DOHH2 (cell line): ENCODE data around the gene SDR9C7.
"Not testable (repeated sequence)": the region's sequence is repeated elsewhere in the genome, so short reads cannot be mapped to it uniquely, and the experiment has no call there.

ENCODE experiments used
- H3F3A ChIP-seq: fragments of 200-600 bp; sonication (generic), shearing (Covaris generic); 2 replicates; pipeline ENCODE4 v1.6.0; 2016; ENCODE audit warnings: antibody characterized with exemption, mild to moderate bottlenecking; ENCODE audit not compliant: control insufficient read depth, insufficient read depth
- H3K27ac ChIP-seq: fragments of 200-600 bp; sonication (generic); 2 replicates; pipeline ENCODE4 v1.5.1; 2014; ENCODE audit warnings: low read depth, mild to moderate bottlenecking, low read length, moderate library complexity
- H3K27me3 ChIP-seq: fragments of 200-600 bp; sonication (generic); 2 replicates; pipeline ENCODE4 v1.6.1; 2014; ENCODE audit warnings: mild to moderate bottlenecking, low read length, mixed read lengths; ENCODE audit not compliant: control insufficient read depth
- H3K36me3 ChIP-seq: fragments of 200-600 bp; sonication (generic); 2 replicates; pipeline ENCODE4 v1.6.1; 2014; ENCODE audit warnings: mild to moderate bottlenecking, low read length, moderate library complexity, mixed read lengths; ENCODE audit not compliant: control insufficient read depth
- H3K4me1 ChIP-seq: fragments of 200-600 bp; sonication (generic); 2 replicates; pipeline ENCODE4 v1.6.1; 2014; ENCODE audit warnings: mild to moderate bottlenecking, low read length, mixed read lengths; ENCODE audit not compliant: control insufficient read depth
- H3K4me2 ChIP-seq: fragments of 200-600 bp; sonication (generic); 2 replicates; pipeline ENCODE4 v1.6.0; 2014; ENCODE audit warnings: mild to moderate bottlenecking, low read length, moderate library complexity
- H3K4me3 ChIP-seq: fragments of 200-600 bp; sonication (generic); 2 replicates; pipeline ENCODE4 v1.5.1; 2014; ENCODE audit warnings: mild to moderate bottlenecking, low read length, mixed read lengths
- H3K79me2 ChIP-seq: fragments of 200-600 bp; sonication (generic); 2 replicates; pipeline ENCODE4 v1.6.1; 2014; ENCODE audit warnings: mild to moderate bottlenecking, low read length, mixed read lengths; ENCODE audit not compliant: control insufficient read depth
- H3K9me2 ChIP-seq: fragments of 200-600 bp; sonication (generic); replicated peaks from 2 replicates; pipeline ENCODE4 v1.6.1; 2014; ENCODE audit warnings: mild to moderate bottlenecking, low read length, mixed read lengths; ENCODE audit not compliant: control insufficient read depth
- H3K9me3 ChIP-seq: fragments of 200-600 bp; sonication (generic); 2 replicates; pipeline ENCODE4 v1.6.1; 2014; ENCODE audit warnings: antibody characterized with exemption, low read length, mixed read lengths; ENCODE audit not compliant: control insufficient read depth, insufficient read depth
- H4K20me1 ChIP-seq: fragments of 200-600 bp; sonication (generic); 2 replicates; pipeline ENCODE4 v1.6.0; 2014; ENCODE audit warnings: low read depth, mild to moderate bottlenecking, antibody characterized with exemption, low read length, moderate library complexity; ENCODE audit not compliant: control insufficient read depth, insufficient read depth
- EZH2phosphoT487 ChIP-seq: fragments of 200-600 bp; sonication (generic); IDR thresholded peaks from 2 replicates; pipeline ENCODE4 v1.6.1; 2017; ENCODE audit warnings: borderline replicate concordance, mild to moderate bottlenecking, antibody characterized with exemption, low read length, moderate library complexity, mixed read lengths
- TF ChIP-seq, protein P1 (sequence below): fragments of 200-600 bp; sonication (generic); IDR thresholded peaks from one replicate; pipeline ENCODE4 v1.5.1; 2014; ENCODE audit warnings: antibody characterized with exemption, mild to moderate bottlenecking, low read depth, low read length; ENCODE audit not compliant: poor library complexity, severe bottlenecking

The SDR9C7 gene

DNA sequence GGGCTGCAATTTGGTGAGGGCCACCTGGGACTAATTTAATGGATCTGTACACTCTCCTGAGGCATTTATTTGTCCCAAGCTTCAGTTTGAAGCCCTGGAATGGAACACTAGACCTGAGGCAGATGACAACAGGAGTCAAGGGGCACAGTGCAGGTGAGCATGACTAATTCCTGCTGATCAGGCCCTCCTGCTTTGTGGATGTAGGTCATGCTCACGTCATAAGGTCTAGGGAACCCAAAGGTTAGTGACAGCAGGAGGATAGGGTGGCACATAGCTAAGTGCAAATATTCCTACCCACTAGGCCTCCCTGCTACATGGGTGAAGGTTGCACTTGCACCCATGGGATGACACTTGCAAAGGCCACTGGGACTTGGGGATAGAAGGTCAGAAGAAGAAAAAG lies 30.8 kb downstream of the SDR9C7 start:
- Histone ChIP-seq H3K4me1 (no peaks in the 10 kb centered on the region), H3K79me2 (no peaks in the 10 kb centered on the region), H4K20me1 (no peaks in the 10 kb centered on the region), H3K9me3 (peaks cover 23% of the 10 kb centered on the region; the same call in 1 of the 2 replicates), H3K9me2 (no peaks in the 10 kb centered on the region), H3K4me2 (no peak overlapping the region), H3F3A (no peaks in the 10 kb centered on the region), H3K36me3 (no peaks in the 10 kb centered on the region), H3K27ac (no peak overlapping the region), H3K27me3 (no peaks in the 10 kb centered on the region), H3K4me3 (no peak overlapping the region)
- TF ChIP-seq, protein P1, sequence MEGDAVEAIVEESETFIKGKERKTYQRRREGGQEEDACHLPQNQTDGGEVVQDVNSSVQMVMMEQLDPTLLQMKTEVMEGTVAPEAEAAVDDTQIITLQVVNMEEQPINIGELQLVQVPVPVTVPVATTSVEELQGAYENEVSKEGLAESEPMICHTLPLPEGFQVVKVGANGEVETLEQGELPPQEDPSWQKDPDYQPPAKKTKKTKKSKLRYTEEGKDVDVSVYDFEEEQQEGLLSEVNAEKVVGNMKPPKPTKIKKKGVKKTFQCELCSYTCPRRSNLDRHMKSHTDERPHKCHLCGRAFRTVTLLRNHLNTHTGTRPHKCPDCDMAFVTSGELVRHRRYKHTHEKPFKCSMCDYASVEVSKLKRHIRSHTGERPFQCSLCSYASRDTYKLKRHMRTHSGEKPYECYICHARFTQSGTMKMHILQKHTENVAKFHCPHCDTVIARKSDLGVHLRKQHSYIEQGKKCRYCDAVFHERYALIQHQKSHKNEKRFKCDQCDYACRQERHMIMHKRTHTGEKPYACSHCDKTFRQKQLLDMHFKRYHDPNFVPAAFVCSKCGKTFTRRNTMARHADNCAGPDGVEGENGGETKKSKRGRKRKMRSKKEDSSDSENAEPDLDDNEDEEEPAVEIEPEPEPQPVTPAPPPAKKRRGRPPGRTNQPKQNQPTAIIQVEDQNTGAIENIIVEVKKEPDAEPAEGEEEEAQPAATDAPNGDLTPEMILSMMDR: no peak
- TF ChIP-seq EZH2phosphoT487: no peak

- H3K27ac ChIP-seq: not testable (repeated sequence)
Measured at GRCh38 chr12:56901313-56901712, 32.9 kb downstream of the SDR9C7 start.

GRCh38 chr12:56900583-56900982 lies 33.6 kb downstream of the SDR9C7 start:
- no peak overlapping the region for H3K27ac ChIP-seq
- H3K9me3 ChIP-seq: peaks cover 23% of the 10 kb centered on the region; the same call in 1 of the 2 replicates
- H3K4me1 ChIP-seq: no peaks in the 10 kb centered on the region
- H3K4me3 ChIP-seq: no peak overlapping the region
- no peak overlapping the region for H3K4me2 ChIP-seq
- no peak for TF ChIP-seq EZH2phosphoT487
- TF ChIP-seq, protein P1: no peak
- no peaks in the 10 kb centered on the region for H3K36me3 ChIP-seq
- no peaks in the 10 kb centered on the region for H3K79me2 ChIP-seq
- H3K27me3 ChIP-seq: no peaks in the 10 kb centered on the region
- H3F3A ChIP-seq: no peaks in the 10 kb centered on the region
- no peaks in the 10 kb centered on the region for H4K20me1 ChIP-seq
- no peaks in the 10 kb centered on the region for H3K9me2 ChIP-seq

More at GRCh38 chr12:56901313-56901712, 32.9 kb downstream of the SDR9C7 start:
- H3K27me3 ChIP-seq, H4K20me1 ChIP-seq, H3K9me2 ChIP-seq, H3K4me1 ChIP-seq, H3K4me3 ChIP-seq, H3K36me3 ChIP-seq, H3K4me2 ChIP-seq, H3K79me2 ChIP-seq, H3F3A ChIP-seq: not testable (repeated sequence)
- H3K9me3 ChIP-seq: peaks cover 23% of the 10 kb centered on the region; the same call in 1 of the 2 replicates

DNA sequence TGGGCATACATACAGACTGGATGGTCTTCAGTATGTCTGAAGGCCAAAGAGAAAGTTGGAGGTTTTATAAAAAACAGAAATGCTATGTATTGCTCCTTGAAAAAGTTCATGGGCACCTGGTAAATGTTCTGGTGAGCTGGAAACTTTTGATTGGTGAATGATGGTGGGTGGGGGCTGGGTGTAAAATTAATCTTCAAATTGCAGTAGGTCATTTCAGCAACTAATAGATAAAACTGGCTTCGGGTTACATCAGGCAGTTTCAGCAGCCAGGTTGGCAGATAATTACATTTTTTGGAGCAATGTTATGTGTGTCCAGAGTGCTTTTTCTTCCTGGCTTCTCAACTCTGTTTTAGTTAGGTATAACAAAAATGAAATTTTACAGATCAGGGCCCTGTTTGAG lies 35.3 kb downstream of the SDR9C7 start:
- H3F3A ChIP-seq: no peaks in the 10 kb centered on the region
- no peak overlapping the region for H3K4me3 ChIP-seq
- no peaks in the 10 kb centered on the region for H3K27me3 ChIP-seq
- no peaks in the 10 kb centered on the region for H3K9me2 ChIP-seq
- H3K36me3 ChIP-seq: no peaks in the 10 kb centered on the region
- H4K20me1 ChIP-seq: no peaks in the 10 kb centered on the region
- H3K79me2 ChIP-seq: no peaks in the 10 kb centered on the region
- H3K9me3 ChIP-seq: peaks cover 23% of the 10 kb centered on the region; the same call in 1 of the 2 replicates
- TF ChIP-seq, protein P1: no peak
- TF ChIP-seq EZH2phosphoT487: no peak
- H3K27ac ChIP-seq: no peak overlapping the region
- H3K4me1 ChIP-seq: no peaks in the 10 kb centered on the region
- H3K4me2 ChIP-seq: no peak overlapping the region
